Measurements from ENCODE around the gene RTP5.

DNA sequence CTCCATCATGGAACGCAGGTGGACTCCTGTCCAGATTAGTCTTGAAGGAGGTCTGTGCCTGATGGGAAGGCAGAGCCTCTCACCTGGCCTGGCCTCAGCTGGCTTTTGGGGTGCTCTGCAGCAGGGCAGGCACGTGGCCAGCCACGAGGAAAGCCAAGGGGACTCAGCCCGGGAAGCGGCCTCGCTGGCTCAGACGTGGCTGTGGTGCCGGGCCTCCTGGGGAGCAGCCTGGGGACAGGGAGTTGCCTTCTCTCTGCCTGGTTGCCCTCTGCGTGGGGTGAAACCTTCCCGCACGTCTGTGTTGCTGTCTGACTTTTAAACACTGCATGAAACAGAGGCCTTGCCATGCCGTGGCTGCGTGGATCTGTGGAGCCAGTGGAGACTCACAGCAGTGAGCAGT, 45.0 kb downstream of the RTP5 start:
- TF ChIP-seq EZH2 (IDR thresholded peaks at IDR 0.05) (no peak), POLR2AphosphoS5 (IDR thresholded peaks at IDR 0.05; ENCODE audit: borderline replicate concordance, low read depth, low read length) (no peak), FOXP2 (optimal IDR thresholded peaks at IDR 0.05; ENCODE audit: control extremely low read depth, extremely low read length, insufficient read depth) (no peak)

Data from SK-N-MC (cell line).